GM18508 (cell line): ENCODE results near the gene PDIA5.

Source experiments
- ATAC-seq: cut with Tn5 transposase; IDR thresholded peaks from one replicate; pipeline ENCODE4 v1.9.1; 2021; ENCODE audit warnings: moderate number of reproducible peaks; ENCODE audit not compliant: insufficient read depth, unreplicated experiment

The PDIA5 gene

GRCh38 chr3:123066896-123067688 is at the start of gene PDIA5:
Gene PDIA5 (plus strand): TSS chr3:123067025. CDS start chr3:123067165, 140 bp downstream.
- no peak for ATAC-seq

GRCh38 chr3:123018683-123019082 is 48.1 kb upstream of the PDIA5 start:
- ATAC-seq = no peak

- no peak for ATAC-seq
Observed at GRCh38 chr3:123019161-123019560, 47.7 kb upstream of the PDIA5 start.

- ATAC-seq = no peak
Observed at GRCh38 chr3:123019591-123019990, 47.2 kb upstream of the PDIA5 start.

GRCh38 chr3:123020709-123021108 is 46.1 kb upstream of the PDIA5 start:
- ATAC-seq = no peak

GRCh38 chr3:123021388-123021787 is 45.4 kb upstream of the PDIA5 start:
- ATAC-seq = no peak

GRCh38 chr3:123021996-123022510 is 44.8 kb upstream of the PDIA5 start:
- no peak for ATAC-seq

GRCh38 chr3:123024056-123024455 is 42.8 kb upstream of the PDIA5 start:
- ATAC-seq = no peak

- ATAC-seq = no peak
Observed at GRCh38 chr3:123025642-123026521, 40.9 kb upstream of the PDIA5 start.

GRCh38 chr3:123026565-123027291 is 40.1 kb upstream of the PDIA5 start:
- no peak for ATAC-seq

- ATAC-seq = no peak
Observed at GRCh38 chr3:123027292-123028232, 39.3 kb upstream of the PDIA5 start, which contains the start of gene SEMA5B. Gene SEMA5B (minus strand): TSS chr3:123027763. CDS start chr3:122961263, 66,500 bp downstream.

- no peak for ATAC-seq
Observed at GRCh38 chr3:123028233-123028828, 38.5 kb upstream of the PDIA5 start.

GRCh38 chr3:123031051-123031450 is 35.8 kb upstream of the PDIA5 start:
- no peak for ATAC-seq

- ATAC-seq = no peak
Observed at GRCh38 chr3:123032057-123032456, 34.8 kb upstream of the PDIA5 start.

- ATAC-seq = no peak
Observed at GRCh38 chr3:123034120-123034519, 32.7 kb upstream of the PDIA5 start.

GRCh38 chr3:123034996-123035395 is 31.8 kb upstream of the PDIA5 start:
- no peak for ATAC-seq

GRCh38 chr3:123036352-123037014 is 30.3 kb upstream of the PDIA5 start:
- no peak for ATAC-seq

- ATAC-seq = no peak
Observed at GRCh38 chr3:123037015-123037375, 29.8 kb upstream of the PDIA5 start.
